ENCODE results near the gene MAGEL2. TPM values are rescaled to one million over a fixed set of nuclear protein-coding genes. Genes with fewer than 3 reads are reported as not detected.

Gene MAGEL2
- total RNA-seq, 1 experiment from 2014 or later = not detected

DNA sequence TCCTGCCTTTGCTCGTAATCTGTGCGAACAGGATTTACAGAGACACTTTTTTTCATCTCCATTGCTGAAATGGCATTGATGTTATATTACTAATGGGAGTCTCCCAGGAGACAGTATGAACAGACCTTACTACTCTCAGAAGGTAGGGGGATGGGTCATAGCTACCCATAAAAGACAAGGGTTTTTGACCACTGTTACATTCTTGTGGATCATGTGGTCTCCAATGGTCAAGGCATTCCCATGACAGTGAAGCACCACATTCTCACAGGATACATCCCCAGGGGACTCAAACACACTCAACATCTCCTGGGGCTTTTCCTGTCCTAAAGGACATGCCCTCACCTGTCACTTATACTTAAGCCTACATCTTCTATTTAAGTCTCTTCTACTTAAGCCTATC is 41.4 kb downstream of the MAGEL2 start:
- Histone ChIP-seq H3K27ac (ENCODE audit: low read depth, low read length) (no peak overlapping the region), H3K4me3 (replicated peaks in 1 of 2; ENCODE audit: low read depth in 1 of 2, low read length in 2 of 2) (no peak overlapping the region), H3K27me3 (ENCODE audit: insufficient read depth, low read length) (no peaks in the 10 kb centered on the region), H3K9me3 (ENCODE audit: control insufficient read depth in 1 of 2, insufficient read depth in 1 of 2, low read depth in 1 of 2, low read length in 2 of 2) (peaks cover 0 to 3% of the 10 kb centered on the region in 2 experiments; a peak in 1 of 4 replicates), H4K20me1 (ENCODE audit: insufficient read depth) (no peaks in the 10 kb centered on the region), H3K9me2 (ENCODE audit: insufficient read depth) (no peaks in the 10 kb centered on the region), H3K79me2 (ENCODE audit: insufficient read depth, low read length) (no peaks in the 10 kb centered on the region), H3K4me1 (ENCODE audit: control insufficient read depth in 1 of 2, insufficient read depth in 2 of 2, low read length in 2 of 2) (no peaks in the 10 kb centered on the region), H3K9ac (ENCODE audit: low read length) (no peak overlapping the region), H2AFZ (ENCODE audit: low read depth, low read length, poor library complexity, severe bottlenecking) (no peak overlapping the region), H3K36me3 (ENCODE audit: control insufficient read depth in 1 of 2, insufficient read depth in 2 of 2, low read length in 2 of 2) (no peaks in the 10 kb centered on the region), H3K4me2 (ENCODE audit: low read length) (no peak overlapping the region)
- BruUV-seq (replicated peaks) = no TSS peak
- no peak for ATAC-seq
- ChIA-PET POLR2A (no interaction called here), RAD21 (ENCODE audit: low non-redundant PET in 1 of 2, low total read pairs in 2 of 2, uncharacterized antibody in 2 of 2, unreplicated experiment in 2 of 2) (no interaction called here), CTCF (no interaction called here)
- no peak for TF ChIP-seq EZH2 (IDR thresholded peaks at IDR 0.05)
- no peak for TF ChIP-seq TCF7L2 (IDR thresholded peaks at IDR 0.05; ENCODE audit: borderline replicate concordance, extremely low read depth, insufficient read depth, insufficient read length)
- TF ChIP-seq SRF (IDR thresholded peaks at IDR 0.05; ENCODE audit: low read depth) = no peak
- TF ChIP-seq SP1 (IDR thresholded peaks at IDR 0.05; ENCODE audit: low read depth) = no peak
- TF ChIP-seq EGR1 (IDR thresholded peaks at IDR 0.05; ENCODE audit: low read depth) = no peak
- no peak for TF ChIP-seq ELF1 (IDR thresholded peaks at IDR 0.05; ENCODE audit: borderline replicate concordance, low read depth)
- TF ChIP-seq, protein P1, sequence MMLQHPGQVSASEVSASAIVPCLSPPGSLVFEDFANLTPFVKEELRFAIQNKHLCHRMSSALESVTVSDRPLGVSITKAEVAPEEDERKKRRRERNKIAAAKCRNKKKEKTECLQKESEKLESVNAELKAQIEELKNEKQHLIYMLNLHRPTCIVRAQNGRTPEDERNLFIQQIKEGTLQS (IDR thresholded peaks at IDR 0.05) = no peak
- no peak for TF ChIP-seq RAD21 (IDR thresholded peaks at IDR 0.05; ENCODE audit: low read depth)
- TF ChIP-seq EZH2phosphoT487 (IDR thresholded peaks at IDR 0.05; ENCODE audit: borderline replicate concordance) = no peak
- no peak for TF ChIP-seq POLR2A (IDR thresholded peaks at IDR 0.05; ENCODE audit: borderline replicate concordance, extremely low read depth, insufficient read depth, insufficient read length)
- TF ChIP-seq, protein P2, sequence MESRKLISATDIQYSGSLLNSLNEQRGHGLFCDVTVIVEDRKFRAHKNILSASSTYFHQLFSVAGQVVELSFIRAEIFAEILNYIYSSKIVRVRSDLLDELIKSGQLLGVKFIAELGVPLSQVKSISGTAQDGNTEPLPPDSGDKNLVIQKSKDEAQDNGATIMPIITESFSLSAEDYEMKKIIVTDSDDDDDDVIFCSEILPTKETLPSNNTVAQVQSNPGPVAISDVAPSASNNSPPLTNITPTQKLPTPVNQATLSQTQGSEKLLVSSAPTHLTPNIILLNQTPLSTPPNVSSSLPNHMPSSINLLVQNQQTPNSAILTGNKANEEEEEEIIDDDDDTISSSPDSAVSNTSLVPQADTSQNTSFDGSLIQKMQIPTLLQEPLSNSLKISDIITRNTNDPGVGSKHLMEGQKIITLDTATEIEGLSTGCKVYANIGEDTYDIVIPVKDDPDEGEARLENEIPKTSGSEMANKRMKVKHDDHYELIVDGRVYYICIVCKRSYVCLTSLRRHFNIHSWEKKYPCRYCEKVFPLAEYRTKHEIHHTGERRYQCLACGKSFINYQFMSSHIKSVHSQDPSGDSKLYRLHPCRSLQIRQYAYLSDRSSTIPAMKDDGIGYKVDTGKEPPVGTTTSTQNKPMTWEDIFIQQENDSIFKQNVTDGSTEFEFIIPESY (IDR thresholded peaks at IDR 0.05; ENCODE audit: extremely low read depth, insufficient replicate concordance, low read length) = no peak
- TF ChIP-seq ZNF274 (IDR thresholded peaks at IDR 0.05; ENCODE audit: low read depth, low read length) = no peak
- no peak for TF ChIP-seq CBX3 (IDR thresholded peaks at IDR 0.05; ENCODE audit: low read depth)
- no peak for TF ChIP-seq FOSL1 (IDR thresholded peaks at IDR 0.05; ENCODE audit: low read depth)
- TF ChIP-seq MAX (IDR thresholded peaks at IDR 0.05) = no peak
- TF ChIP-seq SIN3A (IDR thresholded peaks at IDR 0.05; ENCODE audit: low read depth) = no peak
- no peak for TF ChIP-seq ZFX (IDR thresholded peaks at IDR 0.05)
- no peak for TF ChIP-seq JUND (IDR thresholded peaks at IDR 0.05)
- intact Hi-C loops (cut with micrococcal nuclease) = no loop called here
- no peak for DNase-seq (ENCODE audit: low read depth, low spot score)
